Neural progenitor cell (in vitro differentiated cells): ENCODE measurements around the gene UBN1.

Experiments used
- CTCF ChIP-seq: fragments of 200-600 bp; sonication (generic); IDR thresholded peaks from 2 replicates; pipeline ENCODE4 v1.5.1; 2017; ENCODE audit warnings: antibody characterized with exemption, mild to moderate bottlenecking
- EZH2 ChIP-seq: fragments of 200-600 bp; sonication (generic); IDR thresholded peaks from 2 replicates; pipeline ENCODE4 v1.6.1; 2017; ENCODE audit warnings: antibody characterized with exemption, mild to moderate bottlenecking, moderate library complexity
- EZH2phosphoT487 ChIP-seq: fragments of 200-600 bp; sonication (generic); IDR thresholded peaks from 2 replicates; pipeline ENCODE4 v1.6.1; 2017; ENCODE audit warnings: antibody characterized with exemption

- no peak for TF ChIP-seq CTCF
- no peak for TF ChIP-seq EZH2
- no peak for TF ChIP-seq EZH2phosphoT487
Measured at GRCh38 chr16:4894276-4895150, 47.2 kb downstream of the UBN1 start.
